Pancreas (tissue), 10 donors: ENCODE measurements around the gene ANKS6. TPM values are rescaled to one million over a fixed set of nuclear protein-coding genes. Genes with fewer than 3 reads are reported as not detected.

ENCODE experiments used
- ATAC-seq, 4 donors: fragments of 200-7000 bp; cut with Tn5 transposase; one replicate each; pipeline versions ENCODE4 v1.8.0 to v1.9.1; 2020; ENCODE audit warnings: mild to moderate bottlenecking in 4 of 4, moderate library complexity in 4 of 4
- DNase-seq, 6 donors: peaks; one replicate each; pipeline ENCODE4 v3.0.0-alpha.2; 2020
- FAIRE-seq: peaks from 2 replicates; lab custom pipeline; 2012; peaks lifted over from hg19 to GRCh38; lab: Jason Lieb, UNC
- H3K27ac ChIP-seq, 4 donors: fragments of 200-600 bp; sonication (generic); 1 replicate in 3 of 4; 2 replicates in 1 of 4; pipeline versions ENCODE4 v1.5.0 to v1.8.0; 2020
- H3K27me3 ChIP-seq, 4 donors: fragments of 200-600 bp; one replicate each; pipeline ENCODE4 v1.8.0; 2021
- H3K36me3 ChIP-seq, 3 donors: fragments of 200-600 bp; sonication (generic) in 1 of 3; one replicate each; pipeline versions ENCODE4 v1.5.0 to v1.8.0; 2020 to 2021
- H3K4me1 ChIP-seq, 3 donors: fragments of 200-600 bp; one replicate each; pipeline ENCODE4 v1.8.0; 2021
- H3K4me3 ChIP-seq, 4 donors: fragments of 200-600 bp; sonication (generic) in 2 of 4; one replicate each; pipeline versions ENCODE4 v1.5.0 to v1.8.0; 2020 to 2021
- H3K9me3 ChIP-seq, 4 donors: fragments of 200-600 bp; one replicate each; pipeline ENCODE4 v1.8.0; 2021
- CTCF ChIP-seq, 4 donors: fragments of 200-600 bp; sonication (generic) in 3 of 4; IDR thresholded peaks; one replicate each; pipeline versions ENCODE4 v1.5.0 to v1.8.0; 2021; ENCODE audit warnings: antibody characterized with exemption in 4 of 4
- WGBS, 2 donors: extraction: QIAGEN DNeasy Blood & Tissue Kit; methylation state at CpG; one replicate each; pipeline ENCODE4 v1.1.7; 2013; 5-methylcytosine and 5-hydroxymethylcytosine counted together
- intact Hi-C, 3 donors: fragments of 100-400 bp; cut with DNase I; formaldehyde crosslinking; loops; one replicate each; pipeline versions ENCODE4 v1.11.1 to v1.14.2; 2022
- polyA plus RNA-seq, 2 donors: library from polyadenylated mRNA; stranded (reverse); fragments of 200-250 nt; gene quantifications; one replicate each; pipeline ENCODE4 v1.2.3, GENCODE V29; 2013
- total RNA-seq, 6 donors: library from RNA; stranded (reverse); fragmentation: NEBNext Ultra II Directional in 4 of 6; extraction: Animal tissue kit (Norgen Biotek cat#: 25700) in 4 of 6; gene quantifications; one replicate each; pipeline versions ENCODE4 v1.2.1 to v1.2.4, GENCODE V29; 2021 to 2023
- donor health status: healthy with polysubstance abuse.
- donor health status: DM: no; HTN: no; CAD: no; lungs with moderate emphysema.
- donor health status: DM: no; HTN: no; CAD: no.
- donor health status: control.
- donor health status: control.
- donor health status: Bipolar disorder and iron deficiency.
- donor health status: DM: yes; HTN: yes; CAD: no.
- donor health status: DM: no; HTN: no; CAD: no.
- donor health status: DM: no; HTN: no; CAD: no.
- donor health status: DM: yes; HTN: yes; CAD: no.

The ANKS6 gene
- total and polyA plus RNA-seq, 8 donors, result 10.6 to 20.6 (median 12.3) TPM

GRCh38 chr9:98781588-98782383, 14.6 kb downstream of the ANKS6 start:
- Histone ChIP-seq H3K27ac (no peak overlapping the region), H3K4me3 (no peak overlapping the region), H3K4me1 (no peaks in the 10 kb centered on the region), H3K27me3 (no peaks in the 10 kb centered on the region), H3K36me3 (peaks cover 0 to 5% (median 0%) of the 10 kb centered on the region in 3 donors), H3K9me3 (no peaks in the 10 kb centered on the region)
- 82 to 83% methylated on average over 11 of the region's 11 CpGs for WGBS, 2 donors
- TF ChIP-seq CTCF (IDR thresholded peaks at IDR 0.05), result no peak
- intact Hi-C loops, result no loop called here
- no peak for FAIRE-seq
- no peak for DNase-seq
- ATAC-seq, result peak in 3 of 4 donors; percentile 72 to 79 (median 72)

GRCh38 chr9:98780059-98780749, 16.2 kb downstream of the ANKS6 start:
- FAIRE-seq (no peak), ATAC-seq (no peak), DNase-seq (no peak)
- H3K9me3 ChIP-seq, result no peaks in the 10 kb centered on the region
- no peaks in the 10 kb centered on the region for H3K4me1 ChIP-seq
- TF ChIP-seq CTCF (IDR thresholded peaks at IDR 0.05), result no peak
- H3K36me3 ChIP-seq, result peaks cover 0 to 5% (median 0%) of the 10 kb centered on the region in 3 donors
- intact Hi-C loops, result no loop called here
- no peak overlapping the region for H3K27ac ChIP-seq
- H3K27me3 ChIP-seq, result no peaks in the 10 kb centered on the region
- H3K4me3 ChIP-seq, result no peak overlapping the region
- WGBS, 2 donors, result 93 to 94% methylated on average over 11 of the region's 11 CpGs

GRCh38 chr9:98778711-98779530, 17.4 kb downstream of the ANKS6 start:
- Histone ChIP-seq H3K4me1 (no peaks in the 10 kb centered on the region), H3K9me3 (no peaks in the 10 kb centered on the region), H3K36me3 (peaks cover 0 to 5% (median 0%) of the 10 kb centered on the region in 3 donors), H3K27me3 (no peaks in the 10 kb centered on the region), H3K27ac (no peak overlapping the region), H3K4me3 (no peak overlapping the region)
- intact Hi-C loops, result loop anchor here in 1 of 3 donors (5.0 kb wide), 1 partner anchor 467 kb away; no protein-coding TSS in a partner anchor
- FAIRE-seq (no peak), ATAC-seq (peak in 2 of 4 donors; percentile 14 to 25), DNase-seq (no peak)
- no peak for TF ChIP-seq CTCF (IDR thresholded peaks at IDR 0.05)
- 76 to 77% methylated on average over 8 of the region's 8 CpGs for WGBS, 2 donors

- Histone ChIP-seq H3K27me3 (no peaks in the 10 kb centered on the region), H3K27ac (no peak overlapping the region), H3K4me1 (no peaks in the 10 kb centered on the region), H3K9me3 (no peaks in the 10 kb centered on the region), H3K4me3 (no peak overlapping the region), H3K36me3 (peaks cover 0 to 12% (median 2%) of the 10 kb centered on the region in 3 donors)
- intact Hi-C loops, result loop anchor here in 1 of 3 donors (5.0 kb wide), 1 partner anchor 466 kb away; no protein-coding TSS in a partner anchor
- no peak for DNase-seq
- TF ChIP-seq CTCF (IDR thresholded peaks at IDR 0.05), result no peak
- no peak for FAIRE-seq
- no peak for ATAC-seq
- WGBS, 2 donors, result 92 to 94% methylated on average over 8 of the region's 8 CpGs
Observed at GRCh38 chr9:98778251-98778650, 18.1 kb downstream of the ANKS6 start.
